ENCODE measurements around the gene CASR. TPM values are rescaled to one million over a fixed set of nuclear protein-coding genes. Genes with fewer than 3 reads are reported as not detected.

Gene CASR
- polyA plus RNA-seq, 2 of the 4 experiments (the other 2 are of a cell fraction), result not detected

DNA sequence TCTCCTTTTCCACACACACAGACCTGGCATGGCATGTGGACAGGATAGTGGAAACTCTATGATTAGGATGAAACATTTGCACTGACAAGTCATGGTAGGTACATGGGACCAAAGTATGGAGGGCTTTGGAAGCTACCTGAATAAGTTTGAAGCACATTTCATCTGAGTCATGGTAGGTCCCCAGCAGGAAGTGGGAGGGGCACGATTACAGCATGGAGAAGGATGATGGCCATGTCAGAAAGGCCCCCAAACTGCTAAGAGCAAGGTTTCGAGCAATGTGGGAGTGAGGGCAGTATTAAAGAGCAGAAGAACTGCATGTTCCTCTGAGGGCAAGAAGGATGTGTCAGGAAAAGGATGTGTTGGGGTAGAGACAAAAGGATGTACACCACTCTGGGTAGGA lies 90.0 kb downstream of the CASR start (continued):
- TF ChIP-seq TFCP2L1 (CRISPR knock-in tag; IDR thresholded peaks at IDR 0.05) (no peak), NR3C1 (IDR thresholded peaks at IDR 0.05) (no peak)

DNA sequence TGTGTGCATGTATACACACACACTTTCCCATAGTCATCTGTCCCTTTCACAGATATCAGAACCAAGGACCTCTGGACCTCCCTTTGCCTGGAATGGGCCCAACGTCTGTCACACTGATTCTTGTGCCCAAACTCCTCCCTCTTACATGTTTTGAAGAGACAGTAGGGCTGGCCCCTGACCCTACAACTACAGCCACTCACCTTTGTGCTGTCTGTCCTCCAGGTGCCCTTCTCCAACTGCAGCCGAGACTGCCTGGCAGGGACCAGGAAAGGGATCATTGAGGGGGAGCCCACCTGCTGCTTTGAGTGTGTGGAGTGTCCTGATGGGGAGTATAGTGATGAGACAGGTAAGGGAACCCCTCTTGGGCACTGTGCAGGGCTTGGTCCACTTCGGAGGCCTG lies 98.4 kb downstream of the CASR start:
- H3K4me3 ChIP-seq, result no peak overlapping the region
- H3K4me2 ChIP-seq, result no peak overlapping the region
- ChIA-PET CTCF (no interaction called here), POLR2A (no interaction called here)
- H3K4me1 ChIP-seq, result no peaks in the 10 kb centered on the region
- H3K9me3 ChIP-seq, result no peaks in the 10 kb centered on the region
- no peak for TF ChIP-seq HOXB5 (CRISPR knock-in tag; IDR thresholded peaks at IDR 0.05)
- TF ChIP-seq RNF2 (IDR thresholded peaks at IDR 0.05; ENCODE audit: borderline replicate concordance, low read depth), result no peak
- TF ChIP-seq, protein P1, sequence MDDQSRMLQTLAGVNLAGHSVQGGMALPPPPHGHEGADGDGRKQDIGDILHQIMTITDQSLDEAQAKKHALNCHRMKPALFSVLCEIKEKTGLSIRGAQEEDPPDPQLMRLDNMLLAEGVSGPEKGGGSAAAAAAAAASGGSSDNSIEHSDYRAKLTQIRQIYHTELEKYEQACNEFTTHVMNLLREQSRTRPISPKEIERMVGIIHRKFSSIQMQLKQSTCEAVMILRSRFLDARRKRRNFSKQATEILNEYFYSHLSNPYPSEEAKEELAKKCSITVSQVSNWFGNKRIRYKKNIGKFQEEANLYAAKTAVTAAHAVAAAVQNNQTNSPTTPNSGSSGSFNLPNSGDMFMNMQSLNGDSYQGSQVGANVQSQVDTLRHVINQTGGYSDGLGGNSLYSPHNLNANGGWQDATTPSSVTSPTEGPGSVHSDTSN (IDR thresholded peaks at IDR 0.05), result no peak
- no peak for TF ChIP-seq HOXA7 (CRISPR knock-in tag; IDR thresholded peaks at IDR 0.05)
- no peak for TF ChIP-seq ZC3H11A (IDR thresholded peaks at IDR 0.05)
- no peak for TF ChIP-seq ZSCAN20 (CRISPR knock-in tag; IDR thresholded peaks at IDR 0.05)
- TF ChIP-seq, protein P2, sequence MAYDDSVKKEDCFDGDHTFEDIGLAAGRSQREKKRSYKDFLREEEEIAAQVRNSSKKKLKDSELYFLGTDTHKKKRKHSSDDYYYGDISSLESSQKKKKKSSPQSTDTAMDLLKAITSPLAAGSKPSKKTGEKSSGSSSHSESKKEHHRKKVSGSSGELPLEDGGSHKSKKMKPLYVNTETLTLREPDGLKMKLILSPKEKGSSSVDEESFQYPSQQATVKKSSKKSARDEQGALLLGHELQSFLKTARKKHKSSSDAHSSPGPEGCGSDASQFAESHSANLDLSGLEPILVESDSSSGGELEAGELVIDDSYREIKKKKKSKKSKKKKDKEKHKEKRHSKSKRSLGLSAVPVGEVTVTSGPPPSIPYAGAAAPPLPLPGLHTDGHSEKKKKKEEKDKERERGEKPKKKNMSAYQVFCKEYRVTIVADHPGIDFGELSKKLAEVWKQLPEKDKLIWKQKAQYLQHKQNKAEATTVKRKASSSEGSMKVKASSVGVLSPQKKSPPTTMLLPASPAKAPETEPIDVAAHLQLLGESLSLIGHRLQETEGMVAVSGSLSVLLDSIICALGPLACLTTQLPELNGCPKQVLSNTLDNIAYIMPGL (CRISPR knock-in tag; IDR thresholded peaks at IDR 0.05; ENCODE audit: borderline replicate concordance), result no peak
- ATAC-seq (no peak), FAIRE-seq (no peak), DNase-seq (ENCODE audit: low read depth in 1 of 2, low spot score in 1 of 2) (no peak)
- WGBS (ENCODE audit: missing lambda C conversion rate), result 0% methylated on average over 3 of the region's 3 CpGs
- H3K27ac ChIP-seq, result no peak overlapping the region

DNA sequence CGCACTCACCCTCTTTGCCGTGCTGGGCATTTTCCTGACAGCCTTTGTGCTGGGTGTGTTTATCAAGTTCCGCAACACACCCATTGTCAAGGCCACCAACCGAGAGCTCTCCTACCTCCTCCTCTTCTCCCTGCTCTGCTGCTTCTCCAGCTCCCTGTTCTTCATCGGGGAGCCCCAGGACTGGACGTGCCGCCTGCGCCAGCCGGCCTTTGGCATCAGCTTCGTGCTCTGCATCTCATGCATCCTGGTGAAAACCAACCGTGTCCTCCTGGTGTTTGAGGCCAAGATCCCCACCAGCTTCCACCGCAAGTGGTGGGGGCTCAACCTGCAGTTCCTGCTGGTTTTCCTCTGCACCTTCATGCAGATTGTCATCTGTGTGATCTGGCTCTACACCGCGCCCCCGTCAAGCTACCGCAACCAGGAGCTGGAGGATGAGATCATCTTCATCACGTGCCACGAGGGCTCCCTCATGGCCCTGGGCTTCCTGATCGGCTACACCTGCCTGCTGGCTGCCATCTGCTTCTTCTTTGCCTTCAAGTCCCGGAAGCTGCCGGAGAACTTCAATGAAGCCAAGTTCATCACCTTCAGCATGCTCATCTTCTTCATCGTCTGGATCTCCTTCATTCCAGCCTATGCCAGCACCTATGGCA lies 100.5 kb downstream of the CASR start:
- Histone ChIP-seq H3K4me2 (no peak overlapping the region), H3K9me3 (no peaks in the 10 kb centered on the region), H3K27ac (no peak overlapping the region), H3K4me3 (no peak overlapping the region), H3K4me1 (no peaks in the 10 kb centered on the region)
- FAIRE-seq (no peak), DNase-seq (ENCODE audit: low read depth in 1 of 2, low spot score in 1 of 2) (no peak), ATAC-seq (no peak)
- ChIA-PET POLR2A (no interaction called here), CTCF (no interaction called here)
- WGBS (ENCODE audit: missing lambda C conversion rate), result 66% methylated on average over 21 of the region's 22 CpGs
- TF ChIP-seq HOXA7 (CRISPR knock-in tag; IDR thresholded peaks at IDR 0.05), result no peak
- TF ChIP-seq POLR2A (IDR thresholded peaks at IDR 0.05; ENCODE audit: low read length), result 0 out of 2 replicates have a peak, but pooled peaks have one; percentile 3

DNA sequence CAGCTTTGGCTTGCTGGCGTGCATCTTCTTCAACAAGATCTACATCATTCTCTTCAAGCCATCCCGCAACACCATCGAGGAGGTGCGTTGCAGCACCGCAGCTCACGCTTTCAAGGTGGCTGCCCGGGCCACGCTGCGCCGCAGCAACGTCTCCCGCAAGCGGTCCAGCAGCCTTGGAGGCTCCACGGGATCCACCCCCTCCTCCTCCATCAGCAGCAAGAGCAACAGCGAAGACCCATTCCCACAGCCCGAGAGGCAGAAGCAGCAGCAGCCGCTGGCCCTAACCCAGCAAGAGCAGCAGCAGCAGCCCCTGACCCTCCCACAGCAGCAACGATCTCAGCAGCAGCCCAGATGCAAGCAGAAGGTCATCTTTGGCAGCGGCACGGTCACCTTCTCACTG lies 101.0 kb downstream of the CASR start:
- no peak for FAIRE-seq
- H3K4me2 ChIP-seq, result no peak overlapping the region
- 73% methylated on average over 16 of the region's 20 CpGs for WGBS (ENCODE audit: missing lambda C conversion rate)

DNA sequence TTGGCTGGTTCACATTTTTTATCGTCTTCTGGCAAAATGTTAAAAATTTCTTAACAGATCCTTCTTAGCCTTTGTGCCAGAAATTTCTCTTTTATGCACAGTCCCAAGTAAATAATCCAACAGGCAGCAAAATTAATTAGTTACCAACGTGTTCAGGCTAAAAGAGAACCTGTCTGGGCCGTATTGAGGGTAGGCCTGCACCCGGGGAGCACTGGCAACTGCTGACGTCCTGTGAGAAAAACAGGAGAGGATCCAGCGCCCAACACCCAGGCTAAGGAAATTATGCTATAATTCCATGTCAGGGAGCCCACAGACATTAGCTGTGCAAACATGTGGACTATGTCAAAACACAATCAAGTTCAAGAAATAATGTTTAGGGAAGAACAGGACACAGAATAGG lies 110.9 kb downstream of the CASR start:
- no peak for FAIRE-seq
- no peak for ATAC-seq
- CTCF ChIA-PET, result interaction anchor here (0.7 kb wide), 1 partner anchor 16 kb away, joined by 3 read pairs; no protein-coding TSS in a partner anchor
- Histone ChIP-seq H3K4me1 (no peaks in the 10 kb centered on the region), H3K9me3 (no peaks in the 10 kb centered on the region), H3K4me2 (no peak overlapping the region), H3K4me3 (no peak overlapping the region), H3K27ac (no peak overlapping the region)
- 49% methylated on average over 6 of the region's 6 CpGs for WGBS (ENCODE audit: missing lambda C conversion rate)
- POLR2A ChIA-PET, result no interaction called here
- DNase-seq (ENCODE audit: low read depth in 1 of 2, low spot score in 1 of 2), result no peak
- TF ChIP-seq NPAS2 (CRISPR knock-in tag; IDR thresholded peaks at IDR 0.05; ENCODE audit: borderline replicate concordance) (no peak), FOSL2 (IDR thresholded peaks at IDR 0.05) (no peak), FOSL2 (CRISPR knock-in tag; IDR thresholded peaks at IDR 0.05) (no peak), POLR2AphosphoS2 (conservative IDR thresholded peaks at IDR 0.05; ENCODE audit: low read length) (no peak), SMC3 (IDR thresholded peaks at IDR 0.05) (no peak), EHF (CRISPR knock-in tag; IDR thresholded peaks at IDR 0.05) (no peak), NFE2L2 (conservative IDR thresholded peaks at IDR 0.05; ENCODE audit: low read length) (no peak), ESRRA (IDR thresholded peaks at IDR 0.05; ENCODE audit: borderline replicate concordance, low read length) (no peak), GATA3 (IDR thresholded peaks at IDR 0.05; ENCODE audit: borderline replicate concordance) (no peak)
- TF ChIP-seq, protein P2 (CRISPR knock-in tag; IDR thresholded peaks at IDR 0.05; ENCODE audit: borderline replicate concordance), result no peak
- TF ChIP-seq, protein P3, sequence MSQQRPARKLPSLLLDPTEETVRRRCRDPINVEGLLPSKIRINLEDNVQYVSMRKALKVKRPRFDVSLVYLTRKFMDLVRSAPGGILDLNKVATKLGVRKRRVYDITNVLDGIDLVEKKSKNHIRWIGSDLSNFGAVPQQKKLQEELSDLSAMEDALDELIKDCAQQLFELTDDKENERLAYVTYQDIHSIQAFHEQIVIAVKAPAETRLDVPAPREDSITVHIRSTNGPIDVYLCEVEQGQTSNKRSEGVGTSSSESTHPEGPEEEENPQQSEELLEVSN (IDR thresholded peaks at IDR 0.05; ENCODE audit: borderline replicate concordance, low read depth), result no peak
- TF ChIP-seq, protein P1 (IDR thresholded peaks at IDR 0.05), result no peak
- TF ChIP-seq, protein P4, sequence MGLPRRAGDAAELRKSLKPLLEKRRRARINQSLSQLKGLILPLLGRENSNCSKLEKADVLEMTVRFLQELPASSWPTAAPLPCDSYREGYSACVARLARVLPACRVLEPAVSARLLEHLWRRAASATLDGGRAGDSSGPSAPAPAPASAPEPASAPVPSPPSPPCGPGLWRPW (IDR thresholded peaks at IDR 0.05), result no peak

More for the DNA sequence above, 101.0 kb downstream of the CASR start:
- DNase-seq (ENCODE audit: low read depth in 1 of 2, low spot score in 1 of 2) (no peak), ATAC-seq (no peak)
- ChIA-PET CTCF (no interaction called here), POLR2A (no interaction called here)
- Histone ChIP-seq H3K9me3 (no peaks in the 10 kb centered on the region), H3K4me1 (no peaks in the 10 kb centered on the region), H3K4me3 (no peak overlapping the region), H3K27ac (no peak overlapping the region)
- no peak for TF ChIP-seq NR3C1 (IDR thresholded peaks at IDR 0.05)
- no peak for TF ChIP-seq MAZ (IDR thresholded peaks at IDR 0.05; ENCODE audit: borderline replicate concordance, low read depth, low read length)
- TF ChIP-seq GATA3 (IDR thresholded peaks at IDR 0.05; ENCODE audit: borderline replicate concordance), result no peak
- no peak for TF ChIP-seq JUN (IDR thresholded peaks at IDR 0.05)
- no peak for TF ChIP-seq EP300 (IDR thresholded peaks at IDR 0.05)
- TF ChIP-seq NFE2L2 (conservative IDR thresholded peaks at IDR 0.05; ENCODE audit: low read length), result no peak
